ENCODE data around the gene AMDHD1.

AMDHD1 gene

DNA sequence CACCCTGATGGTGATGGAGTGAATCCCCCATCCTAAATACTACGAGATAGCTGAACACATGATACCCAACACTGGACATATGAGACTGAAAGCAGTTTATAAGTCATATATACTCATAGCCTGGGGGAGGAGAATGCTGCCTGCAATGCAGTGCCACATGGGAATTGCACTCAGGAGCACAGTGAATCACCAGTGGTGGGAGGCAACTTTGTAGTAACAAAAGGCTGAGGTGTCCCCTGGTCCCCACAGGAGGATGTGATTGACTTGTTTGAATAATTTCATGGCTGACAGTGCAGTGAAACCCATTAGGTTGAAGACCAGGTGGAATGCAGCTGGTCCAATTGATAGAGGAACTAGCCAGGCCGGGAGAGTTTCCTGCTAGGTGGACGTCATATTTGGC is 20.9 kb upstream of the AMDHD1 start:
- Histone ChIP-seq H3K4me3 (no peak overlapping the region), H3K27ac (no peak overlapping the region)
- TF ChIP-seq, protein P1, sequence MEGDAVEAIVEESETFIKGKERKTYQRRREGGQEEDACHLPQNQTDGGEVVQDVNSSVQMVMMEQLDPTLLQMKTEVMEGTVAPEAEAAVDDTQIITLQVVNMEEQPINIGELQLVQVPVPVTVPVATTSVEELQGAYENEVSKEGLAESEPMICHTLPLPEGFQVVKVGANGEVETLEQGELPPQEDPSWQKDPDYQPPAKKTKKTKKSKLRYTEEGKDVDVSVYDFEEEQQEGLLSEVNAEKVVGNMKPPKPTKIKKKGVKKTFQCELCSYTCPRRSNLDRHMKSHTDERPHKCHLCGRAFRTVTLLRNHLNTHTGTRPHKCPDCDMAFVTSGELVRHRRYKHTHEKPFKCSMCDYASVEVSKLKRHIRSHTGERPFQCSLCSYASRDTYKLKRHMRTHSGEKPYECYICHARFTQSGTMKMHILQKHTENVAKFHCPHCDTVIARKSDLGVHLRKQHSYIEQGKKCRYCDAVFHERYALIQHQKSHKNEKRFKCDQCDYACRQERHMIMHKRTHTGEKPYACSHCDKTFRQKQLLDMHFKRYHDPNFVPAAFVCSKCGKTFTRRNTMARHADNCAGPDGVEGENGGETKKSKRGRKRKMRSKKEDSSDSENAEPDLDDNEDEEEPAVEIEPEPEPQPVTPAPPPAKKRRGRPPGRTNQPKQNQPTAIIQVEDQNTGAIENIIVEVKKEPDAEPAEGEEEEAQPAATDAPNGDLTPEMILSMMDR (IDR thresholded peaks at IDR 0.05) = no peak
- no peak for DNase-seq (ENCODE audit: low spot score)

DNA sequence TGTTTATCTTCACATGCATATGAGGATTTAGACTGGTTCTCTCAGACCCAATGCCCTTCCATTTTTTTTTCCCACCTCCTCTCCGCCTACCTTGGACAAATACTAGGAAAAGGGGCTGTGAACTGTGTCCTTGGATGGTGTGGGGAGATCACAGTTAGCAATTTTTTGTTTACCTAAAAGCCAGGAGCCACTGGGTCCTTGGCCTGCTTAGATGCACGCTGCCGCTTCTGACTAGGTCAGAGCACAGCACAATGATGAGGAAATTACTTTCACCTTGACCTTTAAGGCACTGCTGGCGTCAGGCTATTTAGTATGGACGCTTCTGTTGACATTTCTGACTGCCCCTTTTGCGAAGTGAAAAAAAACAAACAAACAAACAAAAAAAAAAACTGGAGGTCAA is 2.6 kb upstream of the AMDHD1 start:
- TF ChIP-seq, protein P1 (IDR thresholded peaks at IDR 0.05) = no peak
- H3K27ac ChIP-seq = no peak overlapping the region
- DNase-seq (ENCODE audit: low spot score) = no peak
- no peak overlapping the region for H3K4me3 ChIP-seq

DNA sequence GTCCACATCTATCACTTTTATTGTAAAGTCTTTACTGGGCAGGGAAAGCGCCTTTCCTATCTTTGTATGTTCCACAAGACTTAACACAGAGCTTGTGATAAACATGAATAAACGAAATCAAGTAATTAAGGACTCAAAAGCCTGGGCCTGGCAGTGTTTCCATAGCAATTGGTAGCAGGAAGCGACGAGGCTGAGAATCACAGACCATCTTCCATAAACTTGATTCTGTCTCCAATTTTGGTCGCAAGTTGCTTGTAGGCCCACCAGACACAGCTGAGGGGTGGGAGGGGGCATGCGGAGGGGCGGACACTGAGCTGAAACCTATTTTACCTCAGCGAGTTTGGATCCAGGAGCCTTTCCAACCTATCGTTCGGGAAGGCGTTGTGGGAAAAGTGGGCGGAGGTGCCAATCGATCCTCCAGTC is 1.0 kb upstream of the AMDHD1 start:
- Histone ChIP-seq H3K4me3 (peak overlapping the region; percentile 75), H3K27ac (peak overlapping the region; percentile 41 to 82)
- TF ChIP-seq, protein P1 (IDR thresholded peaks at IDR 0.05) = no peak
- DNase-seq (ENCODE audit: low spot score) = no peak

DNA sequence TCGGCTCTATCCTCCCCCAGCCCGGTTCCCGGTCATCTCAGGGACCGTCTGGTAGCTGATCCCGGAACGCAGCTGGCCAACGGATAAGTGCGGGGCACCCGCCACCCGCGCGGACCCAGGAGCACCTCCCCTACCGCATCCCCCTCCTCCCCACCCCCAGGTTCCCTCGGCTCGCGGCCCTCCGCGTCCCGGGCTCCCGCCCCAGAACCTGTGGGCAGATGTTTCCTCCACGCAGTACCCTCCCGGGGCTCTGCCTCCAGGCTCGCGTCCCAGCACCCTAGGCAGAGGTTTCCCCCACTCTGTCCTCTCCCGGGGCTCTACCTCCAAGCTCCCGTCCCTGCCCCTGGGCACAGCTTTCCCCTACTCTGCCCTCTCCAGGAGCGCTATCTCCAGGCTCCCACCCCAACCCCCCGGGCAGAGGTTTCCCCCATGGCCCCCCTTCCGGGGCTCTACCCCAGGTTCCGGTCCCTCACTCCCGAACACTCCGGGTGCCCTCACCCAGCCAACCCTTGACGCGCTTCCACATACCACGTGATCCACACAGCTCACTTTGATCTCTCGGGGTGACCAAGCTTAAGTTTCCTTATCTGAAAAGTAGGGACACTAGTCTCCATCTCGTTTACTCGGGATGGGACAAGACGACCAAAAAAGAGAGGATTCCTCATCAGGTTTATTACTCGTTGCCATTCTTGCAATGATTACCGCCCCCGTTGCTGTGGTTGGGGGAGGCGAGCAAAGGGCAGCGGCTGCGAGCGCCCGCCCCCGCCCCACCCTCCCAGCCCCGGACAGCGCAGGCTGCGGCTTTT is 404 bp upstream of the AMDHD1 start, which contains the start of gene CCDC38:
Gene CCDC38 (minus strand): TSS at position 91 of the 806 bp plus-strand sequence. CDS start 6,105 bp downstream, outside the sequence.
- Histone ChIP-seq H3K27ac (peak within 1 kb of the TSS; percentile 41 to 82), H3K4me3 (peak within 1 kb of the TSS; percentile 75)
- TF ChIP-seq, protein P1 (IDR thresholded peaks at IDR 0.05) = no peak
- DNase-seq (ENCODE audit: low spot score) = peak; percentile 82

DNA sequence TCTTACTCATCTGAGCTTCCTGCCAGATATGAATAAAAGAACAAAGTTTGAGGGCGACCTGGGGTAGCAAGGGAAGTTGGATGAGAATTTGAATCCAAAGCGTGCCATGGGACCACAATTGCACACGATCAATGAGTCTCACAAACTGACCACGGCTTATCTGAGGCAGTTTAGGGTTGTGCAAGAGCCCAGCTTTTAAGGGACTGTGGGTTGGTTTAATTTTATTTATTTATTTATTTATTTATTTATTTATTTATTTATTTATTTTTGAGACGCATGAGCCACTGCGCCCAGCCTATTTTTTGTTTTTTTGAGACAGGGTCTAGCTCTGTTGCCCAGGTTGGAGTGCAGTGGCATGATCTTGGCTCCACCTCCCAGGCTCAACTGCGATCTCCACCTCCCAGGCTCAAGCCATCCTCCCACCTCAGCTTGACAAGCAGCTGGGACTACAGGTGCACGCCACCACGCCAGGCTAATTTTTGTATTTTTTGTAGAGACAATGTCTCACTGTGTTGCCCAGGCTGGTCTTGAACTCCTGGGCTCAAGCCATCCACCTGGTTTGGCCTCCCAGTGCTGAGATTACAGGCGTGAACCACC is 1.1 kb downstream of the AMDHD1 start:
- TF ChIP-seq, protein P1 (IDR thresholded peaks at IDR 0.05) = no peak
- H3K4me3 ChIP-seq = no peak overlapping the region
- no peak overlapping the region for H3K27ac ChIP-seq
- no peak for DNase-seq (ENCODE audit: low spot score)

DNA sequence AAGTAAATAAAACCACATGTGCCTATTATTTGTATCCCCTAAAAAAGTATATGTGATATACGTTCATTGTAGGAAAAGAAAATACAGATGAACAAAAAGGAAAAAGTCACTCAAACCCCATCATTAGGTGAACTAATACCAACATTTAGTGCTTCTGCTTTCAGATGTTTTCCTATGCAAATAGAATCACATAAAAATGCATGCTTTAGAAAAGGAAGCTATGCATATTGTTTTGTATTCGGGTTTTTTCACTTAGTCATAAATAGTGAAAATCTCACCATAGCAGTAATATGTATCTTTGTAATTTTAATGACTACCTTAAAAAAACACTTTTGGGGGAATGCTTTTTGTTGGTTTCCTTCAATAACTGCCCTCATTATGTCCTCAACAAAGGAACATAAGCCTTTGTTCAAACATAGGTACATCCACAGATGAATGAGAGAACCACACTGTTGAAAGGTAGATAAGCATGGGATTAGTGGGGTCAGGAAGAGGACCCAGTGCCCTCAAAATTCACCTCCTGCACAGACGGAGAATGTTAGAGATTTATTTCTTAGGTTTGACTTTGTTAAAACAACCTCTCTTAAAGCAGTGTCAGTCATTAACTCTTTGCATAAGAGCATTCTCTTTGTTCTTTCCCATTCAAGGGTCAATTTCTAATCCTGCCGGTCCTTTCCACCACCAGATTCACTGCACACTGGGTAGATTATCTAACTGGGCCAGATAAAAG is 6.5 kb downstream of the AMDHD1 start:
- Histone ChIP-seq H3K27ac (no peak overlapping the region), H3K4me3 (no peak overlapping the region)
- no peak for DNase-seq (ENCODE audit: low spot score)
- TF ChIP-seq, protein P1 (IDR thresholded peaks at IDR 0.05) = no peak

Measured in coronary artery (tissue), 2 donors.